B cell (primary cell): Measurements from ENCODE around the gene TMEM97. TPM values are rescaled to one million over a fixed set of nuclear protein-coding genes. Genes with fewer than 3 reads are reported as not detected.

ENCODE experiments used
- ATAC-seq: fragments of 200-7000 bp; cut with Tn5 transposase; one replicate; pipeline ENCODE4 v1.10.0; 2021; ENCODE audit warnings: low read depth, mild to moderate bottlenecking, moderate number of reproducible peaks, moderate library complexity
- CTCF ChIA-PET: fragments of 350-600 bp; sonication (Branson Sonifier 250); formaldehyde crosslinking; loops from one replicate; lab custom pipeline; 2021; ENCODE audit warnings: antibody characterized with exemption, inconsistent platforms; lab: Charles Lee
- POLR2A ChIA-PET: fragments of 350-600 bp; sonication (Branson Sonifier 250); formaldehyde crosslinking; loops from one replicate; lab custom pipeline; 2021; ENCODE audit warnings: antibody characterized with exemption; lab: Charles Lee
- DNase-seq: peaks from one replicate; pipeline ENCODE4 v3.0.0; 2013
- H2AFZ ChIP-seq: 2 replicates; pipeline ENCODE4 v1.6.1; 2012; ENCODE audit warnings: mild to moderate bottlenecking, low read depth, low read length; ENCODE audit not compliant: insufficient read depth, poor library complexity, severe bottlenecking
- H3K27ac ChIP-seq, 2 donors: 1 replicate in 1 of 2; 2 replicates in 1 of 2; pipeline ENCODE4 v1.5.1; 2012 to 2013; ENCODE audit warnings: low read length in 2 of 2, mild to moderate bottlenecking in 2 of 2, moderate library complexity in 1 of 2
- H3K27me3 ChIP-seq, 4 experiments: fragments of 200-600 bp in 1 of 4; sonication (generic) in 1 of 4; replicated peaks in 1 of 4; 1 replicate in 2 of 4; 2 replicates in 2 of 4; pipeline versions ENCODE4 v1.6.1 to v1.7.0; 2013 to 2016; ENCODE audit warnings: low read length in 3 of 4, mild to moderate bottlenecking in 2 of 4, mixed read lengths in 1 of 4, moderate library complexity in 1 of 4; ENCODE audit not compliant: insufficient read depth in 4 of 4, control insufficient read depth in 3 of 4; ENCODE audit errors: control extremely low read depth in 1 of 4
- H3K36me3 ChIP-seq, 2 experiments: replicated peaks in 1 of 2; 1 replicate in 1 of 2; 2 replicates in 1 of 2; pipeline versions ENCODE4 v1.6.1 to v1.7.1; 2013; ENCODE audit warnings: low read length in 1 of 2; ENCODE audit not compliant: insufficient read depth in 2 of 2, control insufficient read depth in 1 of 2; ENCODE audit errors: control extremely low read depth in 1 of 2, extremely low read depth in 1 of 2
- H3K4me1 ChIP-seq, 2 donors: fragments of 200-600 bp in 1 of 2; sonication (generic) in 1 of 2; 1 replicate in 1 of 2; 2 replicates in 1 of 2; pipeline versions ENCODE4 v1.5.1 to v1.6.1; 2013 to 2017; ENCODE audit warnings: low read length in 2 of 2; ENCODE audit not compliant: control insufficient read depth in 2 of 2, insufficient read depth in 2 of 2
- H3K4me2 ChIP-seq: replicated peaks from 2 replicates; pipeline ENCODE3; 2012; ENCODE audit warnings: mild to moderate bottlenecking, low read depth, low read length; ENCODE audit not compliant: poor library complexity, severe bottlenecking
- H3K4me3 ChIP-seq, 5 experiments: fragments of 200-600 bp in 1 of 5; sonication (generic) in 1 of 5; 1 replicate in 3 of 5; 2 replicates in 2 of 5; pipeline versions ENCODE4 v1.5.1 to v1.7.0; 2011 to 2016; ENCODE audit warnings: low read length in 4 of 5, mild to moderate bottlenecking in 4 of 5, low read depth in 2 of 5, control low read depth in 1 of 5, moderate library complexity in 1 of 5; ENCODE audit not compliant: insufficient read depth in 1 of 5; ENCODE audit errors: control extremely low read depth in 1 of 5, extremely low read depth in 1 of 5
- H3K79me2 ChIP-seq: fragments of 200-600 bp; sonication (generic); one replicate; pipeline ENCODE4 v1.6.0; 2016; ENCODE audit warnings: low read length; ENCODE audit not compliant: control insufficient read depth, insufficient read depth
- H3K9ac ChIP-seq: fragments of 200-600 bp; sonication (generic); 2 replicates; pipeline ENCODE4 v1.6.1; 2017; ENCODE audit warnings: mild to moderate bottlenecking, low read length, moderate library complexity
- H3K9me3 ChIP-seq, 3 donors: one replicate each; pipeline versions ENCODE4 v1.6.1 to v1.7.1; 2013; ENCODE audit warnings: low read length in 2 of 3; ENCODE audit not compliant: control insufficient read depth in 2 of 3, insufficient read depth in 1 of 3; ENCODE audit errors: control extremely low read depth in 1 of 3
- H4K20me1 ChIP-seq: 2 replicates; pipeline ENCODE4 v1.6.0; 2012; ENCODE audit warnings: mild to moderate bottlenecking, low read length; ENCODE audit not compliant: insufficient read depth, control insufficient read depth, poor library complexity, severe bottlenecking
- H3K27ac Mint-ChIP-seq: one replicate; pipeline ENCODE4 v1.8.0; 2021; ENCODE audit warnings: mixed read lengths
- H3K27me3 Mint-ChIP-seq: one replicate; pipeline ENCODE4 v1.8.0; 2021; ENCODE audit warnings: mixed read lengths
- H3K4me1 Mint-ChIP-seq: one replicate; pipeline ENCODE4 v1.8.0; 2021; ENCODE audit warnings: mixed read lengths
- H3K4me3 Mint-ChIP-seq: one replicate; pipeline ENCODE4 v1.8.0; 2021; ENCODE audit warnings: mixed read lengths
- H3K9me3 Mint-ChIP-seq: one replicate; pipeline ENCODE4 v1.8.0; 2022; ENCODE audit warnings: mixed read lengths; ENCODE audit not compliant: insufficient read depth
- CTCF ChIP-seq: fragments of 200-600 bp; IDR thresholded peaks from one replicate; pipeline ENCODE4 v1.8.0; 2022; ENCODE audit warnings: antibody characterized with exemption, mild to moderate bottlenecking
- EZH2 ChIP-seq: IDR thresholded peaks from 2 replicates; pipeline ENCODE4 v1.6.1; 2012; ENCODE audit warnings: borderline replicate concordance, low read depth, mild to moderate bottlenecking, moderate library complexity, low read length; ENCODE audit not compliant: insufficient read depth, poor library complexity, severe bottlenecking
- WGBS: methylation state at CpG from one replicate; pipeline ENCODE4 v1.1.5; 2013; ENCODE audit warnings: missing lambda C conversion rate; ENCODE audit not compliant: insufficient coverage; 5-methylcytosine and 5-hydroxymethylcytosine counted together
- intact Hi-C: fragments of 100-400 bp; cut with micrococcal nuclease; formaldehyde crosslinking; loops from one replicate; pipeline ENCODE4 v1.10.0; 2022
- polyA plus RNA-seq: library from polyadenylated mRNA; depleted of rRNA; stranded (reverse); fragments of >200 nt; gene quantifications from 2 replicates; pipeline ENCODE4 v1.2.3, GENCODE V29; 2012
- total RNA-seq, 2 donors: library from RNA; stranded (reverse); fragments of 120-200 nt in 1 of 2; gene quantifications; 1 replicate in 1 of 2; 2 replicates in 1 of 2; pipeline versions ENCODE4 v1.2.3 to v1.2.4, GENCODE V29; 2013 to 2022

Gene TMEM97
- total and polyA plus RNA-seq, 2 donors (not counting 1 experiment from before 2014, with no cell fraction given) = 1.6 to 6.4 TPM

- no peak overlapping the region for H2AFZ ChIP-seq
- no peaks in the 10 kb centered on the region for H3K9me3 ChIP-seq
- DNase-seq (no peak), ATAC-seq (no peak)
- CTCF ChIA-PET = interaction anchor here (0.9 kb wide), 1 partner anchor 117 kb away, joined by 3 read pairs; no protein-coding TSS in a partner anchor
- H3K79me2 ChIP-seq = no peaks in the 10 kb centered on the region
- 100% methylated on average over 1 of the region's 2 CpGs for WGBS
- peaks cover 0 to 86% of the 10 kb centered on the region in 2 experiments for H3K36me3 ChIP-seq
- Mint-ChIP-seq H3K4me1 (no peaks in the 10 kb centered on the region), H3K4me3 (no peak overlapping the region), H3K9me3 (no peaks in the 10 kb centered on the region), H3K27me3 (no peaks in the 10 kb centered on the region), H3K27ac (no peak overlapping the region)
- H3K4me2 ChIP-seq = no peak overlapping the region
- no peak overlapping the region for H3K4me3 ChIP-seq
- H3K9ac ChIP-seq = no peak overlapping the region
- no peaks in the 10 kb centered on the region for H3K27me3 ChIP-seq
- POLR2A ChIA-PET = no interaction called here
- no peaks in the 10 kb centered on the region for H4K20me1 ChIP-seq
- no peaks in the 10 kb centered on the region for H3K4me1 ChIP-seq
- intact Hi-C loops = no loop called here
- TF ChIP-seq CTCF (no peak), EZH2 (no peak)
- no peak overlapping the region for H3K27ac ChIP-seq
Measured at GRCh38 chr17:28346199-28346580, 27.2 kb downstream of the TMEM97 start.

- Mint-ChIP-seq H3K4me1 (no peaks in the 10 kb centered on the region), H3K4me3 (no peak overlapping the region), H3K27ac (no peak overlapping the region), H3K9me3 (no peaks in the 10 kb centered on the region), H3K27me3 (no peaks in the 10 kb centered on the region)
- Histone ChIP-seq H4K20me1 (no peaks in the 10 kb centered on the region), H2AFZ (no peak overlapping the region), H3K9ac (no peak overlapping the region), H3K9me3 (no peaks in the 10 kb centered on the region), H3K27me3 (no peaks in the 10 kb centered on the region), H3K36me3 (peaks cover 0 to 86% of the 10 kb centered on the region in 2 experiments), H3K27ac (no peak overlapping the region), H3K79me2 (no peaks in the 10 kb centered on the region), H3K4me3 (no peak overlapping the region), H3K4me1 (no peaks in the 10 kb centered on the region), H3K4me2 (no peak overlapping the region)
- POLR2A ChIA-PET = no interaction called here
- intact Hi-C loops = no loop called here
- DNase-seq (no peak), ATAC-seq (no peak)
- TF ChIP-seq EZH2 (no peak), CTCF (no peak)
- WGBS = 100% methylated on average over 2 of the region's 7 CpGs
- CTCF ChIA-PET = interaction anchor here (0.9 to 1.3 kb wide), 2 partner anchors 95 to 117 kb away, joined by 3 to 4 read pairs; no protein-coding TSS in a partner anchor
Measured at GRCh38 chr17:28346746-28347246, 27.8 kb downstream of the TMEM97 start.
